AG04450 (cell line): ENCODE measurements around the gene DNAJC5G. TPM values are rescaled to one million over a fixed set of nuclear protein-coding genes. Genes with fewer than 3 reads are reported as not detected.

ENCODE experiments used
- CTCF ChIA-PET: fragments of 300-600, 350-600 bp; formaldehyde crosslinking; extraction: SDS; loops from one replicate; lab custom pipeline; 2022; ENCODE audit warnings: antibody characterized with exemption, inconsistent platforms; lab: Charles Lee
- POLR2A ChIA-PET: fragments of 350-600 bp; formaldehyde crosslinking; extraction: SDS; loops from one replicate; lab custom pipeline; 2021; ENCODE audit warnings: antibody characterized with exemption, inconsistent platforms; lab: Yijun Ruan, JAX
- DNase-seq: peaks from one replicate; pipeline ENCODE4 v3.0.0-alpha.2; 2011; ENCODE audit warnings: low read depth, low spot score
- H3K27ac ChIP-seq: one replicate; pipeline ENCODE4 v1.5.1; 2012; ENCODE audit warnings: low read depth, low read length, control low read depth
- H3K27me3 ChIP-seq: one replicate; pipeline ENCODE4 v1.6.0; 2012; ENCODE audit warnings: low read length; ENCODE audit not compliant: control insufficient read depth, insufficient read depth
- H3K4me3 ChIP-seq: 2 replicates; pipeline ENCODE4 v1.5.1; 2011; ENCODE audit warnings: mild to moderate bottlenecking, low read depth, low read length, control low read depth
- H3K9me3 ChIP-seq: 2 replicates; pipeline ENCODE4 v1.5.1; 2012; ENCODE audit warnings: low read length; ENCODE audit not compliant: control insufficient read depth, insufficient read depth
- CTCF ChIP-seq: IDR thresholded peaks from 2 replicates; pipeline ENCODE4 v1.5.1; 2011; ENCODE audit warnings: low read depth, low read length, control low read depth, inconsistent platforms
- polyA plus RNA-seq: library from polyadenylated mRNA; depleted of rRNA; stranded (reverse); fragments of >200 nt; gene quantifications from 2 replicates; pipeline ENCODE4 v1.2.3, GENCODE V29; 2011

DNAJC5G gene
- polyA plus RNA-seq, 1 experiment: not detected

DNA sequence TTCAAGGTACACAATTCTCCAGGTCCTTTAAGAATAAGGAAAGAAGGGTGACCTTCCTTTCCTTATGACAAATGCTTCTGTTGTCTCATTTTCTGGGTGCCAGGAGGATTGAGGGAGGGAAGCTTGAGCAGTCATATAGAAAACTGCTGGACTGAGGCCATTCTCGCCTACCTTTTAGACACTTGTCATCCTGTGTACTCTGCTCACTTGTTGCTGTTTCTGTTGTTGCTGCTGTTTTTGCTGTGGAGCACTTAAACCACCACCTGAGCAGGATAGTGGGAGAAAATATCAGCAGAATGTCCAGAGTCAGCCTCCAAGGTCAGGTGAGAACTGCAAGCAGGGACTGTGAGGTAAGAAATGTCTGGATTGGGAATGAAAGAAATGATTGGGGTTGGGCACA lies 2.8 kb downstream of the DNAJC5G start:
- H3K9me3 ChIP-seq: no peaks in the 10 kb centered on the region
- POLR2A ChIA-PET: no interaction called here
- H3K27ac ChIP-seq: no peak overlapping the region
- DNase-seq: no peak
- TF ChIP-seq CTCF: no peak
- no peak overlapping the region for H3K4me3 ChIP-seq
- CTCF ChIA-PET: interaction anchor here (2.4 to 6.5 kb wide), 5 partner anchors 10 to 180 kb away, joined by 11 to 64 read pairs (median 43); no protein-coding TSS in a partner anchor
- peaks cover 15% of the 10 kb centered on the region for H3K27me3 ChIP-seq

DNA sequence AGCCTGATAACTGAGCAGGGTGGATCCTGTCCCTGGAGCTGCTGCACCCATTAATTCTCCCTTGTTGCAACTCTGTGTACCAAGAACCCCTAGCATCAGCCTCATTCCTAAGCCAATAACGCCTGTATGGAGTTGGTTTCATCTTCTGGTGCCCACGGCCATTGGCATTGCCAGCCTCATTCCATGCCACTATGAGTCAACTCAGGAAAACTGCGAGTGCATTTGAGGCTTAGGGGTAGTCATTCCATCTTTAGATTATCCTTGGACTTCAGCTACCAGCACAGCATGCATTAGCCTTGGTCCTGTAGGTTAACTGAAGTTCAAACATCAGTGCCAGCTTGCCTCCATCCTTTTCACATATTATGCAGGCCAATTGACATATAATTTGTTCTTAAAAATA lies 5.6 kb downstream of the DNAJC5G start:
- no peak for TF ChIP-seq CTCF
- ChIA-PET POLR2A (no interaction called here), CTCF (interaction anchor here (0.8 to 6.5 kb wide), 10 partner anchors 10 to 182 kb away, joined by 3 to 87 read pairs (median 42); no protein-coding TSS in a partner anchor)
- DNase-seq: no peak
- peaks cover 12% of the 10 kb centered on the region for H3K27me3 ChIP-seq
- no peaks in the 10 kb centered on the region for H3K9me3 ChIP-seq
- peak overlapping the region; percentile 31 for H3K27ac ChIP-seq
- H3K4me3 ChIP-seq: no peak overlapping the region

GRCh38 chr2:27281442-27281841 lies 6.2 kb downstream of the DNAJC5G start:
- DNase-seq: no peak
- Histone ChIP-seq H3K27ac (no peak overlapping the region), H3K27me3 (peaks cover 7% of the 10 kb centered on the region), H3K9me3 (no peaks in the 10 kb centered on the region), H3K4me3 (no peak overlapping the region)
- POLR2A ChIA-PET: interaction anchor here (0.7 kb wide), 1 partner anchor 101 kb away, joined by 3 read pairs; no protein-coding TSS in a partner anchor
- TF ChIP-seq CTCF: no peak
- CTCF ChIA-PET: interaction anchor here (1.0 to 6.5 kb wide), 8 partner anchors 11 to 183 kb away, joined by 3 to 87 read pairs (median 43); no protein-coding TSS in a partner anchor

- Histone ChIP-seq H3K27me3 (peaks cover 4% of the 10 kb centered on the region), H3K4me3 (no peak within 1 kb of the TSS), H3K27ac (no peak within 1 kb of the TSS), H3K9me3 (no peaks in the 10 kb centered on the region)
- ChIA-PET CTCF (interaction anchor here (1.0 to 6.5 kb wide), 7 partner anchors 11 to 99 kb away, joined by 3 to 87 read pairs (median 41); no protein-coding TSS in a partner anchor), POLR2A (interaction anchor here (0.7 kb wide), 1 partner anchor 102 kb away, joined by 3 read pairs; no protein-coding TSS in a partner anchor)
- DNase-seq: no peak
- TF ChIP-seq CTCF: no peak
These were observed 6.8 kb downstream of the DNAJC5G start, which contains the start of gene TRIM54 for GRCh38 chr2:27281855-27282559. Gene TRIM54, plus strand, starts transcription at chr2:27282429. Its CDS starts 303 bp downstream, at chr2:27282732.

- TF ChIP-seq CTCF: no peak
- DNase-seq: no peak
- ChIA-PET POLR2A (no interaction called here), CTCF (interaction anchor here (1.3 to 6.5 kb wide), 6 partner anchors 9 to 196 kb away, joined by 4 to 87 read pairs (median 30); partner anchors contain the start of gene KHK)
- H3K27ac ChIP-seq: no peak overlapping the region
- H3K4me3 ChIP-seq: no peak overlapping the region
- no peaks in the 10 kb centered on the region for H3K9me3 ChIP-seq
- H3K27me3 ChIP-seq: no peaks in the 10 kb centered on the region
These were observed 7.7 kb downstream of the DNAJC5G start for GRCh38 chr2:27282892-27283291.
